ENCODE data around the gene FBXO33. TPM values are rescaled to one million over a fixed set of nuclear protein-coding genes. Genes with fewer than 3 reads are reported as not detected.

Gene FBXO33
- 11.5 and 13.1 TPM in 2 replicates for total RNA-seq (2014; rRNA removed; shearing (Covaris generic))

- DNase-seq (ENCODE audit: low read depth) = peak; percentile 92
These were observed at the start of gene FBXO33 for GRCh38 chr14:39432179-39432618. Gene FBXO33 (minus strand): TSS chr14:39432433. CDS start chr14:39432162, 271 bp downstream.

- DNase-seq (ENCODE audit: low read depth) = no peak
These were observed 42.2 kb upstream of the FBXO33 start for GRCh38 chr14:39474416-39474911.

- no peak for DNase-seq (ENCODE audit: low read depth)
These were observed 39.8 kb upstream of the FBXO33 start for GRCh38 chr14:39472078-39472477.

GRCh38 chr14:39469094-39469710 lies 37.0 kb upstream of the FBXO33 start:
- DNase-seq (ENCODE audit: low read depth) = peak; percentile 11

- DNase-seq (ENCODE audit: low read depth) = peak; percentile 37
These were observed 35.8 kb upstream of the FBXO33 start for GRCh38 chr14:39467889-39468524.

GRCh38 chr14:39459795-39460478 lies 27.7 kb upstream of the FBXO33 start:
- DNase-seq (ENCODE audit: low read depth) = no peak

- no peak for DNase-seq (ENCODE audit: low read depth)
These were observed 24.5 kb upstream of the FBXO33 start for GRCh38 chr14:39456702-39457250.

- no peak for DNase-seq (ENCODE audit: low read depth)
These were observed 22.8 kb upstream of the FBXO33 start for GRCh38 chr14:39454906-39455539.

- DNase-seq (ENCODE audit: low read depth) = no peak
These were observed 20.4 kb upstream of the FBXO33 start for GRCh38 chr14:39452680-39453079.

GRCh38 chr14:39451811-39452210 lies 19.6 kb upstream of the FBXO33 start:
- no peak for DNase-seq (ENCODE audit: low read depth)

- DNase-seq (ENCODE audit: low read depth) = no peak
These were observed 15.0 kb upstream of the FBXO33 start for GRCh38 chr14:39447175-39447661.

GRCh38 chr14:39446131-39446744 lies 14.0 kb upstream of the FBXO33 start:
- DNase-seq (ENCODE audit: low read depth) = no peak

GRCh38 chr14:39442293-39442692 lies 10.1 kb upstream of the FBXO33 start:
- no peak for DNase-seq (ENCODE audit: low read depth)

GRCh38 chr14:39441805-39442204 lies 9.6 kb upstream of the FBXO33 start:
- no peak for DNase-seq (ENCODE audit: low read depth)

GRCh38 chr14:39440975-39441374 lies 8.7 kb upstream of the FBXO33 start:
- no peak for DNase-seq (ENCODE audit: low read depth)

- no peak for DNase-seq (ENCODE audit: low read depth)
These were observed 3.0 kb upstream of the FBXO33 start for GRCh38 chr14:39435241-39435640.

- DNase-seq (ENCODE audit: low read depth) = no peak
These were observed 2.2 kb upstream of the FBXO33 start for GRCh38 chr14:39434401-39434800.

GRCh38 chr14:39433452-39433813 lies 1.2 kb upstream of the FBXO33 start:
- DNase-seq (ENCODE audit: low read depth) = no peak

- DNase-seq (ENCODE audit: low read depth) = peak; percentile 81
These were observed 602 bp upstream of the FBXO33 start for GRCh38 chr14:39432619-39433451.

GRCh38 chr14:39431416-39432178 lies 636 bp downstream of the FBXO33 start:
- DNase-seq (ENCODE audit: low read depth) = peak; percentile 26

All from RPMI7951 (cell line).